Measurements from ENCODE around the gene SAP130. TPM values are rescaled to one million over a fixed set of nuclear protein-coding genes. Genes with fewer than 3 reads are reported as not detected.

Gene SAP130
- total RNA-seq, 4 donors from 2014 or later, result 14.7 to 19.9 (median 18.2) TPM

DNA sequence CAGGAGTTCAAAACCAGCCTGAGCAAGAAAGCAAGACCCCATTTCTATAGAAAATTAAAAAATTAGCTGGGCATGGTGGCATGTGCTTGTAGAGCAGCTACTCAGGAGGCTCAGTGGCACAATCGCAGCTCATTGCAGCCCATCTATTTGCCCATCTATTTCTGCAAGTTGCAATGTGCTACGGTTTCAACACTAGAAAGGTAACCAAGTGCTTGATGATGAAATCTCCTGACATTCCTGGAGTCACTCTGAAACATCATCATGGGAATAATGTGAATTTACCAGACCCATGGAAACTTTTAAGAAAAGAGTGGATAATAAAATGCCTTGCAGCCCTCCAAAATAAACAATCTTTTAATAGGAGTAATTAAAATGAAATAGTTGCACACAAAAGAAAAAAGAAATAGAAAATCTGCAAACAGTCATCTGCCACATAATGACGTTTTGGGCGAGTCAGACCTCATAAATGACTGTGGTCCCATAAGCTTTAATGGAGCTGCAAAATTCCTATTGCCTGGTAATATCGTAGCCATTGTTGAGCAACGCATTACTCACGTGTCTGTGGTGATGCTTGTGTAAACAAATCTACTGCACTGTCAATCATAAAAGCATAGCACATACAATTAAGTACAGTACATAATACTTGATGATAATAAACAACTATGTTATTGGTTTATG, 95.5 kb downstream of the SAP130 start:
- Histone ChIP-seq H3K9me3 (no peaks in the 10 kb centered on the region), H3K27me3 (no peaks in the 10 kb centered on the region), H3K36me3 (no peaks in the 10 kb centered on the region), H3K4me3 (no peak overlapping the region), H3K4me1 (no peaks in the 10 kb centered on the region), H3K27ac (no peak overlapping the region)
- DNase-seq (ENCODE audit: low spot score in 2 of 2), result no peak
- 63% methylated on average over 7 of the region's 7 CpGs for WGBS
- TF ChIP-seq EP300 (IDR thresholded peaks at IDR 0.05), result no peak
- TF ChIP-seq POLR2AphosphoS5 (IDR thresholded peaks at IDR 0.05), result no peak
- TF ChIP-seq, protein P1, sequence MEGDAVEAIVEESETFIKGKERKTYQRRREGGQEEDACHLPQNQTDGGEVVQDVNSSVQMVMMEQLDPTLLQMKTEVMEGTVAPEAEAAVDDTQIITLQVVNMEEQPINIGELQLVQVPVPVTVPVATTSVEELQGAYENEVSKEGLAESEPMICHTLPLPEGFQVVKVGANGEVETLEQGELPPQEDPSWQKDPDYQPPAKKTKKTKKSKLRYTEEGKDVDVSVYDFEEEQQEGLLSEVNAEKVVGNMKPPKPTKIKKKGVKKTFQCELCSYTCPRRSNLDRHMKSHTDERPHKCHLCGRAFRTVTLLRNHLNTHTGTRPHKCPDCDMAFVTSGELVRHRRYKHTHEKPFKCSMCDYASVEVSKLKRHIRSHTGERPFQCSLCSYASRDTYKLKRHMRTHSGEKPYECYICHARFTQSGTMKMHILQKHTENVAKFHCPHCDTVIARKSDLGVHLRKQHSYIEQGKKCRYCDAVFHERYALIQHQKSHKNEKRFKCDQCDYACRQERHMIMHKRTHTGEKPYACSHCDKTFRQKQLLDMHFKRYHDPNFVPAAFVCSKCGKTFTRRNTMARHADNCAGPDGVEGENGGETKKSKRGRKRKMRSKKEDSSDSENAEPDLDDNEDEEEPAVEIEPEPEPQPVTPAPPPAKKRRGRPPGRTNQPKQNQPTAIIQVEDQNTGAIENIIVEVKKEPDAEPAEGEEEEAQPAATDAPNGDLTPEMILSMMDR (IDR thresholded peaks at IDR 0.05), result no peak
- no peak for TF ChIP-seq POLR2A (IDR thresholded peaks at IDR 0.05)

DNA sequence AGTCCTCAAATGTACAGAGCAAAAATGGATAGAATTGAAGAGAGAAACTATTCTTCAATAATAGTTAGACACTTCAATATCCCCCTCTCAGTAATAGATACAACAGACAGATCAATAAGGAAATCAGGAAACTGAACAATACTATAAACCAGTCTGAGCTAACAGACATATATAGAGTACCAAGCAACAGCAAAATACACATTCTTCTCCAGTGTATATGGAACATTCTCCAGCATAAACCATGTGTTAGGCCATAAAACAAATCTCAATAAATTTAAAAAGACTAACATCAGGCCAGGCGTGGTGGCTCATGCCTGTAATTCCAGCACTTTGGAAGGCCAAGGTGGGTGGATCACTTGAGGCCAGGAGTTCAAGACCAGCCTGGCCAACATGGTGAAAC, 98.4 kb downstream of the SAP130 start:
- no peaks in the 10 kb centered on the region for H3K9me3 ChIP-seq
- no peaks in the 10 kb centered on the region for H3K4me1 ChIP-seq
- no peaks in the 10 kb centered on the region for H3K36me3 ChIP-seq
- no peaks in the 10 kb centered on the region for H3K27me3 ChIP-seq
- TF ChIP-seq POLR2AphosphoS5 (IDR thresholded peaks at IDR 0.05) (no peak), EP300 (IDR thresholded peaks at IDR 0.05) (no peak), POLR2A (IDR thresholded peaks at IDR 0.05) (no peak)
- TF ChIP-seq, protein P1 (IDR thresholded peaks at IDR 0.05), result no peak
- no peak overlapping the region for H3K27ac ChIP-seq
- 68% methylated on average over 1 of the region's 1 CpG for WGBS
- no peak overlapping the region for H3K4me3 ChIP-seq
- DNase-seq (ENCODE audit: low spot score in 2 of 2), result no peak

DNA sequence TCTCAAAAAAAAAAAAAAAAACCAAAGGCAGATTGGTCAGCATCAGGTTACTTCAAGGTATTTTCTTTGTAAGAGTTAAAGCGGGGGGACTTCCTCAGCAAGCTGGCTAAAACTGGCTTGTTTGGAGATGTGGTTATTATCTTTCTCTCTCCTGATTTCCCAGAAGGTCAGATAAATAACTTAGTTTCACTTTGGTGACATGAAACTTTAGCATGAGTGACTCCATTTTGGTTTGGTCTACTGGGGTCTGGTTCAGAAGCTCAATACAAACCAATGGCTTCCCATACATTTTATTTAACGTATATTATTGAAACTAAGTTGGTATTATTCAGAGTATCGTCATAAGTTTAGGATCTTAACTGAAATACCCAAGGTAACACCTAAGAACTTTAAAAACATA, 100.5 kb downstream of the SAP130 start:
- WGBS, result 95% methylated on average over 3 of the region's 3 CpGs
- no peak overlapping the region for H3K27ac ChIP-seq
- TF ChIP-seq, protein P1 (IDR thresholded peaks at IDR 0.05), result no peak
- TF ChIP-seq POLR2A (IDR thresholded peaks at IDR 0.05) (no peak), POLR2AphosphoS5 (IDR thresholded peaks at IDR 0.05) (no peak), EP300 (IDR thresholded peaks at IDR 0.05) (no peak)
- H3K27me3 ChIP-seq, result no peaks in the 10 kb centered on the region
- no peak overlapping the region for H3K4me3 ChIP-seq
- no peaks in the 10 kb centered on the region for H3K9me3 ChIP-seq
- no peak for DNase-seq (ENCODE audit: low spot score in 2 of 2)
- no peaks in the 10 kb centered on the region for H3K4me1 ChIP-seq
- no peaks in the 10 kb centered on the region for H3K36me3 ChIP-seq

DNA sequence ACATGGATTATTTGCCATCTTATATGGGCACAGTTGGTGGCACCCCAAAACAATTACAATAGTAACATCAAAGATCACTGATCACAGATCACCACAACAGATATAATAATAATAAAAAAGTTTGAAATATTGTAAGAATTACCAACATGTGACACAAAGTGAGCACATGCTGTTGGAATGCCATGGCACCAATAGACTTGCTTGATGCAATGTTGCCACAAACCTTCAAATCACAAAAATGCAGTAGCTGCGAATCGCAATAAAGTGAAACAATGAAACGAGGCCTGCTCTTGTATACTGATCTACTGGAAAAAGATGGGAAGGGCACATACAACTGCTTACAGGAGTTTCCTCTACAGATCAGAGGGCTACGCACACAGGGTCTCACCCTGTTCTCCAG, 109.9 kb downstream of the SAP130 start:
- H3K27ac ChIP-seq, result no peak overlapping the region
- 88% methylated on average over 4 of the region's 4 CpGs for WGBS

DNA sequence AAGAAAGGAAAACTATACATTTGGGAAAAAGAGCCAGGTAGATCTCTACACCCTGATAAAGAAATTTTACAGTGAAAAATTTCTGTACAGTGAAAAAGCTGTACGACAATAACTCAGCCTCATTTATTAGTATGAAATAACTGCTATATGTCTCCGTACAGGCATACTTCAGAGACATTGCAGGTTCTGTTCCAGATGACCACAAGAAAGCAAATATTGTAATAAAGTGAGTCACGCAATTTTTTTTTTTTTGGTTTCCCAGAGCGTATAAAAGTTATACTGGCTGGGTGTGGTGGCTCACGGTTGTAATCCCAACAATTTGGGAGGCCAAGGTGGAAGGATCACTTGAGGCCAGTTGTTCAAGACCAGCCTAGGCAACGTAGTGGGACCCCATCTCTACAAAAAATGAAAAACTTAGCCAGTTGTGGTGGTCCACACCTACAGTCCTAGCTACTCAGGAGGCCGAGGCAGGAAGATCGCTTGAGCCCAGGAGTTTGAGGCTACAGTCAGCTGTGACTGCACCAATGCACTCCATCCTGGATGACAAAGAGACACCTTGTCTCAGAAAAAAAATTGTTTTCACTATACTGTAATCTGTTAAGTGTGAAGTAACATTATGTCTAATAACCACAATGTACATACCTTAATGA, 113.9 kb downstream of the SAP130 start:
- Histone ChIP-seq H3K9me3 (no peaks in the 10 kb centered on the region), H3K27ac (no peak overlapping the region), H3K4me1 (no peaks in the 10 kb centered on the region), H3K4me3 (no peak overlapping the region), H3K27me3 (no peaks in the 10 kb centered on the region), H3K36me3 (no peaks in the 10 kb centered on the region)
- TF ChIP-seq, protein P1 (IDR thresholded peaks at IDR 0.05), result no peak
- TF ChIP-seq POLR2A (IDR thresholded peaks at IDR 0.05) (no peak), POLR2AphosphoS5 (IDR thresholded peaks at IDR 0.05) (no peak), EP300 (IDR thresholded peaks at IDR 0.05) (no peak)
- WGBS, result 83% methylated on average over 8 of the region's 8 CpGs
- DNase-seq (ENCODE audit: low spot score in 2 of 2), result no peak

More for the DNA sequence above, 109.9 kb downstream of the SAP130 start:
- Histone ChIP-seq H3K27me3 (no peaks in the 10 kb centered on the region), H3K4me1 (no peaks in the 10 kb centered on the region), H3K9me3 (no peaks in the 10 kb centered on the region), H3K4me3 (no peak overlapping the region), H3K36me3 (no peaks in the 10 kb centered on the region)
- no peak for TF ChIP-seq POLR2A (IDR thresholded peaks at IDR 0.05)
- TF ChIP-seq, protein P1 (IDR thresholded peaks at IDR 0.05), result no peak
- TF ChIP-seq POLR2AphosphoS5 (IDR thresholded peaks at IDR 0.05), result no peak
- no peak for TF ChIP-seq EP300 (IDR thresholded peaks at IDR 0.05)
- DNase-seq (ENCODE audit: low spot score in 2 of 2), result no peak

Measured in suprapubic skin (tissue), 4 donors.